GM18868 (cell line): ENCODE measurements around the gene PMPCA.

Source experiments
- ATAC-seq: cut with Tn5 transposase; IDR thresholded peaks from one replicate; pipeline ENCODE4 v1.9.1; 2021; ENCODE audit warnings: mild to moderate bottlenecking, moderate library complexity; ENCODE audit not compliant: unreplicated experiment

Gene PMPCA

GRCh38 chr9:136373300-136374182, 36.9 kb upstream of the PMPCA start, which contains the start of gene CARD9:
TSS of gene CARD9 (minus strand) at chr9:136373669. CDS start at chr9:136372078, 1,591 bp downstream.
- ATAC-seq, result no peak

GRCh38 chr9:136374183-136374575, 36.3 kb upstream of the PMPCA start:
- ATAC-seq, result no peak

- ATAC-seq, result no peak
These were observed 35.4 kb upstream of the PMPCA start for GRCh38 chr9:136375096-136375495.

- ATAC-seq, result no peak
These were observed 34.0 kb upstream of the PMPCA start for GRCh38 chr9:136376457-136376856.

GRCh38 chr9:136377341-136378169, 32.9 kb upstream of the PMPCA start:
- ATAC-seq, result no peak

- ATAC-seq, result no peak
These were observed 32.1 kb upstream of the PMPCA start for GRCh38 chr9:136378170-136379002.

- no peak for ATAC-seq
These were observed 31.5 kb upstream of the PMPCA start for GRCh38 chr9:136379003-136379287.

GRCh38 chr9:136379401-136379800, 31.1 kb upstream of the PMPCA start:
- no peak for ATAC-seq

- ATAC-seq, result no peak
These were observed 30.6 kb upstream of the PMPCA start for GRCh38 chr9:136379891-136380290.

GRCh38 chr9:136380381-136380780, 30.1 kb upstream of the PMPCA start:
- ATAC-seq, result no peak

GRCh38 chr9:136381311-136381710, 29.1 kb upstream of the PMPCA start:
- ATAC-seq, result no peak

- no peak for ATAC-seq
These were observed 28.4 kb upstream of the PMPCA start for GRCh38 chr9:136381966-136382513.

- no peak for ATAC-seq
These were observed 27.0 kb upstream of the PMPCA start for GRCh38 chr9:136383436-136383835.

- ATAC-seq, result no peak
These were observed 25.4 kb upstream of the PMPCA start for GRCh38 chr9:136385015-136385414.

- ATAC-seq, result no peak
These were observed 24.4 kb upstream of the PMPCA start for GRCh38 chr9:136386018-136386417.

- no peak for ATAC-seq
These were observed 23.2 kb upstream of the PMPCA start for GRCh38 chr9:136387217-136387616.

- ATAC-seq, result no peak
These were observed 21.1 kb upstream of the PMPCA start for GRCh38 chr9:136389396-136389795.

- no peak for ATAC-seq
These were observed 18.5 kb upstream of the PMPCA start for GRCh38 chr9:136391737-136392537.

- no peak for ATAC-seq
These were observed 17.7 kb upstream of the PMPCA start for GRCh38 chr9:136392538-136393449.
